ENCODE results near the gene SH3TC1. TPM values are rescaled to one million over a fixed set of nuclear protein-coding genes. Genes with fewer than 3 reads are reported as not detected.

The SH3TC1 gene
- total RNA-seq, 1 donor from 2014 or later, result 8.2 TPM

DNA sequence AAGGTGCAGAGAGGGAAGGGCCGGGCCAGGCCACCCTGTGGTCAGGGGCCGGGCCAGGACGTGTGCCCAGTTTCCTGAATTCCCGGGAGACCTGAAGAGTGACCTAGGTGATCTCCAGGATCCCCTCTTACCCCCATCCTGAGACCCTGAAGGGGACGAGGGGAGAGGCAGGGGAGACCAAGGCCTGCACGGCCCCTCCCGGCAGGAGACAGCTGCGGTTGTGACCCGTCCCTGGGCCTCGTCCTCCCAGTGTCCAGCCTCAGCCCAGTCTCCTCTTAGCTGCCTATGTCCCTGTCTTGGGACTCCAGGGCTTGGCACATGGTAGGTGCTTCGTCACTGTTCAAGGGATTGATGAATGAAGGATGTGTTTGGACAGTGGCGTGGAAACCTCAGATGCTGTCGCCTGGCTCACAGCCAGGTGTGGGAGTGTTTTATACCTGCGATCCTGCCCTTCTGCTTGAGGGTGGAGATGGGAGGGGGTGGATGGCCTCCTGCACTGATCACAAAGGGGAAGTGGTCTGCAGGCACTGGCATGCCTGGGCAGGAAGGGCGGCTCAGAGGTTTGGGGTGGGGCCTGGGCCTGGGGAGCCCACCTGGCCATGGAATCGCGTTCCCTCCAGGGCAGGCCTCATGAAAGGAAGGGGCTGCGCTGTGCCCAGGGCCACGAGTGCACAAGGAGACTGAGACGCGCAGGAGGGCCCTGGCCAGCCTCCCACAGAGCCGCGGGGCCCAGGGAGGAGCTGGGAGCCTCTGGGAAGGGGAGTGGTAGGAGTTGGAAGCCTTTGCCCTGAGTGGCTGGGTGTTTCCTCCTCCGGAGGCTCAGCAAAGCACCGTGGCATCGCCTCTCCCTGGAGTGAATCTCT is 6.9 kb downstream of the SH3TC1 start:
- intact Hi-C loops (cut with DNase I), result no loop called here
- ATAC-seq (ENCODE audit: poor library complexity), result no peak
- no peak for DNase-seq

DNA sequence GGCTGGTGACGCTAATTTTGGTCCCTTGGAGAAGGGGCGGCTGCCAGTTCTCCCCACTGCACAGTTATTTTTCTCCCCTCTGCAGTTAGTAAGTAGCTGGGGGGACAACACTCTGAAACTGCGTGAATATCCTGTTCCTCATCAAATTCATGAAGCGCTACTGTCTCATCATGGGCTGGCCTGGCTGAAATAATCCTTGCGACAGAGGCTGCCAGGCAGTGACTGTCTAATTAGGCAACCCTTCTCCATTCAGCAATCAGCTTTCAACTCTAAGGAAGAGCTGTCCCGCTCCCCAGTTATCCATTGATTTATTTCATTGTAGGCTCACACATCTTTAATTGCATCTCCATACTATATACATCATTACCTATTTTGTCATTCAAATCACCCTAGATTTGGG is 8.2 kb downstream of the SH3TC1 start:
- no peak for DNase-seq
- intact Hi-C loops (cut with DNase I), result no loop called here
- no peak for ATAC-seq (ENCODE audit: poor library complexity)

DNA sequence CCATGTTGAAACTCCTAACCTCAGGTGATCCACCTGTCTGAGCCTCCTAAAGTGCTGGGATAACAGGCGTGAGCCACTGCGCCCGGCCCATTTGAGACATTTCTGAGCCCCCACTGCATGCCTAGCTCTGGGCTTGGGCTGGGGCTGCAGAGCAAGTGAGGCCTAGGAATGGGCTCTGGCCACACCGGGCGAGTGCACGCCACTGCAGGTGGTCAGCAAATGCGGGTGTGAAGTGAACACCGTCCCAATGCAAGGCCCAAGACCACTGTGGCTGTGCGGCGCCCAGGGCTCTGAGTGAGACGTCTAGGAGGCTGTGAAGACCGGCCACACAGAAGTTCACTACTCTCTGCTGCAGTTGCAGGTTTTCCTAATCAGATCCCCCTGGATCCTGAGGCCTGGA is 9.5 kb downstream of the SH3TC1 start:
- no peak for DNase-seq

DNA sequence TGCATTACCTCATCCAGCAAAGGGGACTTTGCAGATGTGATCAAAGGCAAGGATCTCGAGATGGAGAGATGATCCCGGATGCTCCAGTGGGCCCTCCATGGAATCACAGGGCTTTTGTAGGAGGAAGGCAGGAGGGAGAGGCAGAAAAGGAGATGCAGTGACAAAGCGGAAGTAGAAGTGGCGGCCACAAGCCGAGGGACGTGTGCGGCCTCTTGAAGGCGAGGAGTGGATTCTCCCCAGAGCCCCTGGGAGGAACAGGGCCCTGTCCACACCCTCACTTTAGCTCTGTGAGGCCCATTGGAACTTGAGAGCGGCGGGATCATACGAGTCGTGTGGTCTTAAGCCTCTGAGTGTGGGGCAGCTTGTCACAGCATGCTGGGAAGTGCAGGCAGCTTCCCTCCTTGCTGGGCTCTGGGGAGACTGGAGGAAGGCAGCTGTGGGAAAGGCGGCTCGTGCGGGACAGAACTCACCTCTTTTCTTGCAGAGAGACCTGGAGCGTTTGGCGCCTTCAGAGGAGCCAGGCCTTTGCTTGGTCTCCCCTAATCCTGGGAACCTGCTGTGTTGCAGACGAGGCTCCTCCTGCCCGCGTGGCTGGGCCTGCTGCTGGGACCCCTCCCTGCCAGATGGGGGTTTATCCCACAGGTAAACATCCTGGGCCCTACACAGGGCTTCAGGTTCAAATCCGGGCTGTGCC is 10.2 kb downstream of the SH3TC1 start:
- ATAC-seq (ENCODE audit: poor library complexity) (no peak), DNase-seq (no peak)
- intact Hi-C loops (cut with DNase I), result no loop called here

More for the DNA sequence above, 9.5 kb downstream of the SH3TC1 start:
- no peak for ATAC-seq (ENCODE audit: poor library complexity)
- intact Hi-C loops (cut with DNase I), result no loop called here

DNA sequence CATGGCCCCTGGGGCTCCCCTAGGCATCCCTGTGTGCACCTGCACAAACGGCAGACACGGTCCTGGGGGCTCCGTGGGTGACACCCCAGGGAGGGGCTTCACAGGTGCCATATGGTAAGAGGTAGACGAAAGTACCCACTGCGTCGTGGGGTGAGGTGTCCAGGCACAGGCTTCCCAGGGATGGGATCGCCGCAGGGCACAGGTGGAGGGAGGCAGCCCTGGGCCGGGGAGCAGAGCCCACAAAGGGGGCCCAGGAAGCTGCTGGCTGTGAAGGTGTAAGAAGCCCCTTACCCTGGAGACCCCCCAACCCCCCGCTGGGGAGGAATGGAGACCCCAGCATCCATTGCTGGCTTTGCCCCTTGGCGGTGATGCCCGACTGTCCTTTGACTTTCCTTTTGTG is 10.9 kb downstream of the SH3TC1 start:
- intact Hi-C loops (cut with DNase I), result no loop called here
- no peak for DNase-seq

DNA sequence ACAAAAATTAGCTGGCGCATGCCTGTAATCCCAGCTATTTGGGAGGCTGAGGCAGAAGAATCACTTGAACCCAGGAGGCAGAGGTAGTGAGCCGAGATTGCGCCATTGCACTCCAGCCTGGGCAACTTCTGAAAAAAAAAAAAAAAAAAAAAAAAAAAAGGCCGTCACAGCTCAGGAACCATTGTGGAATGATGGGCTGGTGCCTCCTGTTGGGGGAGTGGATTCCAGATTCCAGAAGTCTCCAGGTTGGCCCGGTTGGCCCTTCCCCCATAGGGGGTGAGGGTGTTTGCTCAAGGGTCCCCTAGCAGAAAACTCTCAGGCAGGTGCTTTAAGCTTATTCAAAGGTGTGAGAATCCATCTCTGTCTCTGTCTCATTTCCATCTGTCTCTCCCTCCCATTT is 11.5 kb downstream of the SH3TC1 start:
- no peak for ATAC-seq (ENCODE audit: poor library complexity)
- intact Hi-C loops (cut with DNase I), result no loop called here
- DNase-seq, result no peak

More for the DNA sequence above, 10.9 kb downstream of the SH3TC1 start:
- no peak for ATAC-seq (ENCODE audit: poor library complexity)

DNA sequence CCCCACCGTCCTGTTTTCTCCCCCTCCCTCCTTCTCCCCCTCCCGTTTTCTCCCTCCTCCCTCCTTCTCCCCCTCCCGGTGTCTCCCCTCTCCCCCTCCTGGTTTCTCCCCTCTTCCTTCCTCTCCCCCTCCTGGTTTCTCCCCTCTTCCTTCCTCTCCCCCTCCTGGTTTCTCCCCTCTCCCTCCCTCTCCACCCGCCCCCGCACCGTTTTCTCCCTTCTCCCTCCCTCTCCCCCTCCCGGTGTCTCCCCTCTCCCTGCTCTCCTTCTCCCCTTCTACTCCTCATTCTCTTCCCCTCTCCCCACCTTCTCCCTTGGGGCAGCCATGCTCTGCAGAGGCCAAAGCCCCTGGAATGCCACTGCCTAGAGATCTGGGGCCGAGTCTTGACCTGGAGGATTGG is 12.2 kb downstream of the SH3TC1 start:
- DNase-seq (no peak), ATAC-seq (ENCODE audit: poor library complexity) (no peak)
- intact Hi-C loops (cut with DNase I), result no loop called here

DNA sequence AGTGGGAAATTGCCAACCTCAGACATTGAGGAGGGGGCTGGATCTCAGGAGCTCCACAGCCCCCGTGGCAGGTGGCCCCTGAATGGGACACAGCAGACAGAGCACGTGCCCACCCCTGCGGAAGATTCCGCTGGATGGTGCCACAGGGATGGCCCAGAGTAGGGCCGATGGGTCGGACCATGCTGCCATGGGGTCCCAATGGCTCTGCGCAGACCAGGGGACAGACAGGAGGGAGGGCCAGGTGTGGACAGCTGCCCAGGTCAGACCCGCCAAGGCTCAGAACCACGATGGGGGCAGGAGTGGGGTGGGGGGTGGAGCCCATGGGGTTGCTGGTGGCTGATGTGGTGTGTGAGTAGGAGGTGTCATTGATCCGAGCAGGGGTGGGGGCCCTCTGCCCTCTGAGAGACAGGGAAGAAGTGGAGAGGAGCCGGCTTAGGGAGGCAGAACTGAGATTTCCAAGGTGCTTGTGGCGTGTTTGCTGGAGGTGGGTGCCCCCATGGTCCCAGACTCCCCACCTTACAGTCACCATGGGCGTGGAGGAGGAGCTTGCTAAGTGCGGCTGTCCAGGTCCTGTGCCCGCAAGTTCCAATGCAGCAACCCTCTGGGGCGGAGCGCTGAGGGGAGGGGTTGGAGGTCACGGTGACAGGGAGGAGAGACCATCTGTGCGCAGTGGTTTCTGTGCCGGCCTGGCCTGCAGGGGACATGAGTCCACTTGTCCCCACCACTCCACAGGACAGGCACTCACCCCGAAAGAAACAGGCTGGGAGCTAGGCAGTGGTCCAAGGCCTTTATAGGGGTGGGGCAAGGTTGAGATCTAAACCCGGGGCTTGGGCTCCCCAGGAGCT is 12.9 kb downstream of the SH3TC1 start:
- DNase-seq, result no peak
- intact Hi-C loops (cut with DNase I), result no loop called here
- no peak for ATAC-seq (ENCODE audit: poor library complexity)

DNA sequence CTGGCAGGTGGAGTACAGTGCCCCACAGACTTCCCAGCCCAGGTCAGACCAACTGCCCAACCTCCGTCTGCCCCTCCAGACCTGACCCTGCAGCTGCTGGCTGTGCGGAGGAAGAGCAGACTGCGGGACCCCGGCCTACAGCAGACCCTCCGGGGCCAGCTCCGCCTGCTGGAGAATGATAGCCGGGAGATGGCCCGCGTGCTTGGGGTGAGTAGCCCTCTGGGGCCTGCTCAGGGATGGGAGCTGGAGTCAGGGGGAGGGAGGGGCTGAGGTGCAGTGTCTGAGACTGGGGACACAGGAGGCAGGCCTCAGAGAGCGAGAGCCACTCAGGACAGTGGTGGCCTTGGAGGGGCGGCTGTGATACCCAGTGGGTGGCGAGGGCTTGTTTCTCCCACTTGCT is 13.5 kb downstream of the SH3TC1 start:
- ATAC-seq (ENCODE audit: poor library complexity) (no peak), DNase-seq (no peak)
- intact Hi-C loops (cut with DNase I), result no loop called here

DNA sequence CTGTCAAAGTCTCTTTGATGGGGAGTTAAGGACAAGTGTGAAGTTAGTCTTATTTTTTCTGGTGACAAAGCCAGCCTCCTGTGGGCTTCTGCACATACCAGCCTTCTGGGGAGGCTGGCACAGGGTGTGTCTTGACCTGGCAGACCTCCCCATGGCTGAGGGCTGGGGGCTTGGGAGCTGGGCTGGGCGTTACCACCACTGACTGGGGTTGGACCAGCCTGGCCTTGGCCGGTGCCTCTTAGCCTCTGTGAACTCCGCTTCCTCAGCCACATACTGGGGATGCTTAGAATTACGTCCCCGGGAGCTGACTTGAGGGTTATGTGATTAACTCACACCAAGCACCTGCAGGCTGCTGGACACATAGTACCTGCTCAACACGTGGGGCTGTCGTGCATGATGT is 14.0 kb downstream of the SH3TC1 start:
- no peak for ATAC-seq (ENCODE audit: poor library complexity)
- DNase-seq, result no peak
- intact Hi-C loops (cut with DNase I), result no loop called here

DNA sequence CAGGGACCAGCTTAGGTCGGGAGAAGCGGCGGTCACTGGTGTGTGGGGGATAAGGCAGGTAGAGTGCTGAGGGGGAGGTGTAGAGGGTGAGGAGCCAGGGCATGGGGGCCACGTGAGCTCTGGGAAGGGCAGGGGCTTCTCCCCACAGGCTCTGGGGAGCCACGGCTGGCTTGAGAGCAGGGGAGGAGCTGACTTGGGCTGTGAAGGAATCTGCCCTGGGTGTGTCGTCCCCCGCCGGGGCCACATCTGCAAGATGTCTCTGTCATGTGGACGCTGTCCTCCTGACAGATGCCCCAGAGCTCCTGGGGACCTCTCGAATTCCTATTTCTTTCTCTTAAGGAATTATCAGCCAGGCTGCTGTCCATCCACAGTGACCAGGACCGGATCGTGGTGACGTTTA is 15.0 kb downstream of the SH3TC1 start:
- ATAC-seq (ENCODE audit: poor library complexity), result no peak
- intact Hi-C loops (cut with DNase I), result no loop called here
- no peak for DNase-seq

DNA sequence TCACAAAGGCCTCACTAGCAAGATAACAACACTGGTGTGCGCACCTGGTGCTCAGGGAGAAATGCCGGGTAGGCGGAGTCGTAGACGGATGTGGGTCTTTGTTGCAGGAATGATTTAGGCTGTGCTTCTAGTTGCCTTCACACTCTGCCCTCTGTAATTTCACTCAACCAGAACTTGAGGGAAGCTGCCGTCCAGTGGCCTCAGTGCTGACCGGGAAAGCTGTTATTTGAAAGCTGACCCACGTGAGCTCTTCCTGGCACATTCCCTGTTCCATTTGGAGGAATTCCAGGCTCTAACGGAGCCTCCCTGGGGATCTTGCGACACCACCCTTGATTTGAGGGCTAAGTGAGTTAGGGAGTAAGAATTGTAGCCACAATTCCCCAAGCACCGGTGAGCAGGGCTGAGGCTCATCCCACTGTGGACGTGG is 15.9 kb downstream of the SH3TC1 start:
- intact Hi-C loops (cut with DNase I), result no loop called here

DNA sequence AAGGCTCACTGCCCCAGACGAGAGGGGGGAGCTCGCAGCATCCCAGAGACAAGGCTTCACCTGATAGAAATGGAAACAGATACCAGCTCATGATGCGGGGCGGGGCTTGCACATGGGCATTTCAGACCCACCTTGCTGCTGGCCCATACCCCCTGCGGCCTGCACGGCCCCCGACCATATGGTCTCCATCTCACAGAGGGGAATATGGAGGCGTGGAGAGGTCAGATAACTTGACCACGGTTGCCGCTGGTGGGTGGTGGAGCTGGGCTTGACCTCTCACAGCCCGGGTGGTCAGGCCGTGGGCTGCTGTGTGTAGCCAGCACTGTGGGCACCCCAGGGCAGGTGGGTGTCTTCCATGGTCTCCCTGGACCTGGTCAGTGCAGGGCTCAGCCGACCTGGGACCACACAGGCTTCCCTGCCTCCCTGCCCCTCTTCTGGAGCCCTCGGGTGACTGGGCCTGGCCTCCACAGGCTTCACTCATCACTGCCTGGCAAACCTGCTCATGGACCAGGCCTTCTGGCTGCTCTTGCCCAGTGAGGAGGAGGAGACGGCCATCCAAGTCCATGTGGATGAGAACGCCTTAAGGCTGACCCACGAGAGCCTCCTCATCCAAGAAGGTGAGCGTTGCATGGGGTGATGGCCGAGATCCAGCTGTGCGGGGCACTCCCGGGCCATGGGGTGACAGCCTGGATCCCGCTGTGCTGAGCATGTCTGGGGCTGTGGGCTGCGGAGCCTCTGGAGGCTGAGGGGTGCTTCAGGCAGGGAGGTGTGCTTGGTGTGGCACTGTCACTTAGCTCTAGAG is 16.8 kb downstream of the SH3TC1 start:
- ATAC-seq (ENCODE audit: poor library complexity), result no peak
- no peak for DNase-seq
- intact Hi-C loops (cut with DNase I), result no loop called here

More for the DNA sequence above, 15.9 kb downstream of the SH3TC1 start:
- DNase-seq (no peak), ATAC-seq (ENCODE audit: poor library complexity) (peak; percentile 65)

DNA sequence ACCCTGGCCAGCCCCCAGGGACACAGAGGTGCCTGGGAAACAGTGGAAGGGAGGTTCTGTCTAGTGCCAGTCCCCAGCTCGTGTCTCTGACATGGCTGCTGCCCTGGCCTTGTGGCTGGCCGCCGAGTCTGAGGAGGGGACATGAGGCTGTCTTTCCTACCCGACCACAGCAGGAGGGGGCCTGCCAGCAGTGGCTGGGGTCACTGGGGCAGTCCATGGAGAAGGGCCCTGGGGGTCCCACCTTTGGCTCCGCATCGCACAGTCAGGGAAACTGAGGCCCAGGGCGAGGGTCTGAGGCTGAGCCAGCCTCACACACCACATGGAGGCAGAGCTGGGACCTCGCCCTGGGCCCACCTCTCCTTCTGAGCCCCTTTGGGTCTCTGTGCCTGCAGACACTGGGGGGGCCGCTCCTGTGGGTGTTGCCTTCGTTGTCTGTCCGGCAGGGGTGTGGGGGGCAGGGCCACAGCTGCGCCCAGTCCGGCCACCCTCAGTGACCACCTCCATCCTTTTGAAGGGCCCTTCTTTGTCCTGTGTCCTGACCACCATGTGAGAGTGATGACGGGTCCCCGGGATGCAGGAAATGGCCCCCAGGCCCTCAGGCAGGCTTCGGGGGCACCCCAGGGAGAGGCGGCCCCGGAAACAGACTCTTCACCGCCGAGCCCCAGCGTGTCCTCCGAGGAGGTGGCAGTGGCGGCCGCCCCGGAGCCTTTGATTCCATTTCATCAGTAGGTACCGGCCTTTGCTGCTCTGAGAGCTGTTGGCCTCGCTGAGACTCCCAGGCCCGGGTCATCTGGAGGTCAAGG is 17.6 kb downstream of the SH3TC1 start:
- ATAC-seq (ENCODE audit: poor library complexity), result no peak
- intact Hi-C loops (cut with DNase I), result no loop called here

DNA sequence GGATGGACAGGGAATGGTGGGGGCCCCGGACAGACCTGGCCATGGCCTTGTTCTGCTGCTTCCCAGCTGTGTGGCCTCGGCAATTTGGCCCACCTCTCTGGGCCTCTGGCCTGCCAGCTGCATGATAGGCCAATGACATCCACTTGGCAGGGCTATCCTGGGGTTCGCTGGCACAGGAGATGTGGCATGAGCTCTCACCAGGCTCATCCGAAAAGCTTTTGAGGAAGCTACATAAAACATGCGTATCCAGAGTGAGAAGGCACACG is 18.1 kb downstream of the SH3TC1 start:
- intact Hi-C loops (cut with DNase I), result no loop called here
- DNase-seq (no peak), ATAC-seq (ENCODE audit: poor library complexity) (no peak)

More for the DNA sequence above, 17.6 kb downstream of the SH3TC1 start:
- no peak for DNase-seq

DNA sequence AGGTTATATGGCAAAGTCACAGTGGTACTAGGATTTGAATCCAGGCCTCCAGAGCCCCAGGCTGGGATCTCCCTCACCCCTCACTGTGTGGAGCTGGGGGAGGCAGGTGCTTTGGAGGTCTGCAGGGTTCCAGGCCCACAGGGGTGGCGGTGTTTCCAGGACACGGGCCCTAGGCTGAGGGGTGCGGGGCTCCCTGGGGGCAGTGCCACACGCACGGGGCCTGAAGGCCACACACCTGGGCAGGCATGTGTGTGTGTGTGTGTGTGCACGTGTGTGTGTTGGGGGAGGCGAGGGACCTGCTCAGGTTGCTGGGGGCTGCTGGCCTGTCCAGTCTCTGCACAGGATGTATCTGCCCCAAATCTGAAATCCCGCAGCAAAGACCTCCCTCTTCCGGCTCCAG is 18.8 kb downstream of the SH3TC1 start:
- DNase-seq (no peak), ATAC-seq (ENCODE audit: poor library complexity) (no peak)
- intact Hi-C loops (cut with DNase I), result no loop called here

DNA sequence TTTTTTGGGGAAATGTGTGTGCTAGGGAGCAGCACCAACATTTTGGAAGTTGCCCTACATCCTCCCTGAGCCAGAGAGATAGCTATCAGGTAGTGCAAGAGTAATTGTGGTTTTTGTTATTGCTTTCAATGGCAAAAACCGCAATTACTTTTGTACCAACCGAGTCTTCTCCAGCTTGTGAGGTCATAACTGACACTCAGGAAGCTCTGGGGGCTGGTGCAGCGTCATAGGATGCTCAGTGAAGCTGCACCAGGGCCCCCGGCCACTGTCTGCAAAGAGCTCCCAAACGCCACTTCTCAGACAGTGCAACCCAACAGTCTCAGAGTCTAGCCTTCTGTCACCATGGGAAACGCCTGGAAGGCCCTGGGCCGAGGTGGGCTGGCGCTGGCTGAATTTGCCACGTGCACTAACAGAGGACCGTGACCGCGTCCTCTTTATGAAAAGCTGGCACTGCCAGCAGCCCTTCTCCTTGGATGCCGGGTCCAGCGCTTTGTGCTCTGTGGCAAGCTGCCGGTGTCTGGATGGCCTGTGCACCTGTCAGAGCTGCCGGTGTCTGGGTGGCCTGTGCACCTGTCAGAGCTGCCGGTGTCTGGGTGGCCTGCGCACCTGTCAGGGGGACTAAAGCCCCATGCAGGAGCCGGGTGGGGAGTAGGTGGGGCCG is 19.4 kb downstream of the SH3TC1 start:
- DNase-seq (no peak), ATAC-seq (ENCODE audit: poor library complexity) (no peak)
- intact Hi-C loops (cut with DNase I), result no loop called here

DNA sequence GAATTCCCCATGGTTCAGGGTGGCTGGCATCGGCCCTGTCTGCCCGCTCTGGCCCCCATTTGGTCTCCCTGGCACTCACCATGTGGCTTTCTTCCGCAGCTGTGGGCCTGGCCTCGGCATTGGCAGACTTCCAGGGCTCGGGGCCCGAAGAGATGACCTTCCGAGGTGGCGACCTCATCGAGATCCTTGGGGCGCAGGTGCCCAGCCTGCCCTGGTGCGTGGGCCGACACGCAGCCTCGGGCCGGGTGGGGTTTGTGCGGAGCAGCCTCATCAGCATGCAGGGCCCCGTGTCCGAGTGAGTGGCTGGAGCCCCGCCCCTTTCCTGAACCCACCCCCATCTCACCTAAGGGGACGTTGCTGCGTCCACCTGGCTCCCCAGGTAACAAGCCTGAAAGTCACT is 20.1 kb downstream of the SH3TC1 start:
- peak; percentile 65 for DNase-seq
- intact Hi-C loops (cut with DNase I), result no loop called here
- no peak for ATAC-seq (ENCODE audit: poor library complexity)
